Hematopoietic multipotent progenitor cell treated with erythropoietin and hydrocortisone succinate and interleukin-3 and kit ligand, for 8 days (in vitro differentiated cells): ENCODE data around the gene PTPRF.
"Not testable (repeated sequence)": the region's sequence is repeated elsewhere in the genome, so short reads cannot be mapped to it uniquely, and the experiment has no call there.

Experiments used
- DNase-seq: peaks from one replicate; pipeline ENCODE4 v3.0.0-alpha.2; 2015

PTPRF gene

GRCh38 chr1:43638381-43638780, 107.7 kb downstream of the PTPRF start:
- not testable (repeated sequence) for DNase-seq

DNA sequence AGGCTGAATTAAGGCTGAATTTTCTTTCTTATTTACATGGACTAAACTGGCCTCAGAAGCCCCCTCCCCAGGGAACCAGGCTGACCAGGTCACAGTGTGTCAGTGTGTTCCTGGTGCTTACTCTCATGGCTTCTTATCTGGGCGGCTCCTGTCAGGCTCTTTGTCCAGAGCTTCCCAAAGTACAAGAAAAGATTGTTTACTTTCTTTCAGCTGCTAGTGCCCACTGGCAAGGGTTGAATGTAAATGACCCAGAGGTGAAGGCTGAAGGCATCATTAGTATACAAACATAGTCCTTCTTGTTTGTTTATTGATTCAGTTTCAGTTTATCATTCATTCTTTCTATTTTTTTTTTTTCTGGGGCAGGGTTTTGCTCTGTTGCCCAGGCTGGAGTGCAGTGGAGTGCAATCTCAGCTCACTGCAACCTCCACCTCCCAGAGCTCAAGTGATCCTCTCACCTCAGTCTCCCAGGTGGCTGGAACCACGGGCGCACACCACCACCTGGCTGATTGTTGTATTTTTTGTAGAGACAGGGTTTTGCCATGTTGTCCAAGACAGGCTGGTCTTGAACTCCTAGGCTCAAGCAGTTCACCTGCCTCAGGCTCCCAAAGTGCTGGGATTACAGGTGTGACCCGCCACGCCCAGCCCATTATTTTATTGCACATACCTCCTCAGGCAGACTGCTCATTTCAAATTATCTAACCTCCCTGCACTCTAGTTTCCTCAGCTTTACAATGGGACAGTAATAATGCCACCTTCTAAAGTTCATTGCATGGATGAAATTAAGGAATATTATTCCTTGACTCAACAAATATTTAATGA, 109.5 kb downstream of the PTPRF start:
- no peak for DNase-seq

DNA sequence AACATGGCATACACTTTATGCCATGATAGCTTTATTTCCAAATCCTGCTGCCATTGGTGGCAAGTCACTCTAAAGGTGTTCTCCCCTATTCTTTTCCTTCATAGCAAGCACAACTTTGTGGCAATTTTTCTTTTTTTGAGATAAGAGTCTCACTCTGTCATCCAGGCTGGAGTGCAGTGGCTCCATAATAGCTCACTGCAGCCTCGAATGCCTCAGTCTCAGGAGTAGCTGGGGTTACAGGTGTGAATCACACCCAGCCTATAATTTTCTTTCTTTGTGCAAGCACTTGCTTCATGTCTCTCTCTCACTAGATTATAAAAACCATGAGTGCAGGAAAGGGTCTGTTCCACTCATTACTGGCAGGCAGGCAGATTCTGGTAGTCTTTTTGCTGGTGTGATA, 113.9 kb downstream of the PTPRF start:
- no peak for DNase-seq

GRCh38 chr1:43645461-43645860, 114.8 kb downstream of the PTPRF start:
- no peak for DNase-seq

GRCh38 chr1:43647331-43647730, 116.6 kb downstream of the PTPRF start:
- not testable (repeated sequence) for DNase-seq

DNA sequence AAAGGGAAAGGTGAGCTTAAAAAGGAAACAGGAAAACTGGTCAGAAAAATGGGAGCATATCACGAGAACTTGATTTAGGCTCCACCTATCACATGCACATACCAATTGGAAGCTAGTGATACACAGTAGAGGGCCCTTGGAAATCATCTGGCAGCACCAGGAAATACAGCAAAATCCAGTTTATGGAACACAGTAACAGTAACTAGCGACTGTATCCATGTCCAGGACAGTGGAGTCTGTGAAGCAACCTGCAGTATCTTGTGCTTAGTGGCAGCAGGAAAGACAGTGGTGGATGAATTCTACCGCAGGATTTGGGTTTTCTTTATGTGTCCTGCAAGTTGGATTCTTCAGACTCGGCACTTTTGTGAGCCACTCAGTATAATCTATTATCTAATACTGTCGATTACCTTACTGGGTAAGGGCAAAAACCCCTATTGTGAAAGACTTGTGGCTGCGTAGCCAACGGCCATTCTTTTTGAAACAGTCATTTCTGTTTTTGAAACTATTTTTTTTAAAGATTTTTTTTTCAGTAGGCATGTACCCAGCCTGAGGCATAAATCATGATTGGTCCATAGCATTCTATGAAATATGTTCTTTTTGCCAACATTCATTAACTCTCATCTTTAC, 117.7 kb downstream of the PTPRF start:
- DNase-seq = no peak

- DNase-seq = no peak
Observed at GRCh38 chr1:43648876-43649477, 118.3 kb downstream of the PTPRF start.

DNA sequence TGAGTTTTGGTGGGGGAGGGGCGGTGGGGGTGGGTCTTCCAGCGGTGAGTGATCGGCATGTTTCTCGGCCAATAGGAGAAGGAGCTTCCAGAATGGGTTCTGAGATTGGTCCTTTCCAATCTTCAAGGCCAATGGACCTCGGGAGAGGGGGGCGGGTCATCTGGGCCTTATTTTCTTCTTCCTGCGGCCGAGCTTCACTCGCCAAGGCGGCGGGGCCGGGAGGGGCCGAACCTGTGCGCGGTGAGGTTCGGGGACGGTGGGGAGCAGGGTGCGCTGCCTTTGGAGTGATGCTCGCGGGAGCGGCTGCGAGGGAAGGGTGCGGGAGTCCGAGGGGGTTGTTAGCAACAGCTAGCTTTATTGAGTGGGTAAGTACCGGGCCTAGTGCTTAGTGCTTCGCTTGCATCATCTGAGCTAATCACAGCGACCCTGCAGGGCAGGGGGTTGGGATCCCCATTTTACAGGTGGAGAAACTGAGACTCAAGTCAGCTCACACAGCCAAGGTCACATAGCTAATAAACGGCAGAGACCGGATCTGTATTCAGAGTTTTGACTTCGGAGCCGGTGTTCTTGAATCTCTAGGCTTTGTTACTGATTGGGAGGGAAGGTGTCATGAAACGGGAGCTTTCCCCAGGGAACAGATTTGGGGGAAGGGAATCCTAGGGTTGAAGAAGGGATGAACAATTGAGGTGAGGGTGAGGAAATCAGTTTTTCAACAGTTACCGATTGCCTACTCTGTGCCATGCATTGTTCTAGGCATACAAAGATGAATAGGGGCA, 119.8 kb downstream of the PTPRF start:
- peak; percentile 98 for DNase-seq

DNA sequence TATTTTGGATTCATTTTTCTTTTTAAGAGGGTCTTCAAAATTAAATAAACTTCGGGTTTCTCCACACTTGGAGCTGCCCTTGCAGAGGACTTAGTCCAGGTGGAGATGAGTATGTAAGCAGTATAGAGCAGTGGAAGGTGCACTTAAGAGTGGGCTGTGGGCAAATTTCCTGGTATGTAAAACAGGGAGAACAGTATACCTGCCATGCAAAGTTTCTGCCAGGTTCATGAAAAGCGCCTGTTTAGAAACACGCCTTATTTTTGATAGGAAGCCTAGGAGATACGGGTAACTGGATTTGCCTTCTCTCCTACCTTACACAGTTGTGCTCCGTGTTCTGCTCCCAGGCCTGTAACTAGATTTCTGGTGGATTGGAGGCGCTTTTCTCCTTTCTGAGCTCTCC, 120.5 kb downstream of the PTPRF start:
- DNase-seq = no peak

DNA sequence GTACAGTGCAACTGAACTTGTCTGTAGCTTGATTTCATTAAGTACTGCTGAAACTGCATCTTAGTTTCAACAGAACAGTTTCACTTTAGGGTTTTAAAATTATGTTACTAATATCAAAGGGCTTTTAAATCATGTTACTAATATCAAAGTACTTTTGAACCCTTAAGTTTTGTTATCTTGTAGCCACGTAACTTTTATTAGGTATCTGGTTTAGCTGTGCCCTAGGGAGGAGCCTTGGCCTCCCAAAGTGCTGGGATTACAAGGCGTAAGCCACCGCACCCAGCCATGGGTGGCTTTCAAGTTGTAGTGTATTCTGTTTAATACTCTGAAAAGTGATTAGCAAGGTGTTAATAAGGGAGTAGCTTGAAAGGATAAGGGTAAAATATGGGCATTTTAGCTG, 121.2 kb downstream of the PTPRF start:
- peak; percentile 10 for DNase-seq

DNA sequence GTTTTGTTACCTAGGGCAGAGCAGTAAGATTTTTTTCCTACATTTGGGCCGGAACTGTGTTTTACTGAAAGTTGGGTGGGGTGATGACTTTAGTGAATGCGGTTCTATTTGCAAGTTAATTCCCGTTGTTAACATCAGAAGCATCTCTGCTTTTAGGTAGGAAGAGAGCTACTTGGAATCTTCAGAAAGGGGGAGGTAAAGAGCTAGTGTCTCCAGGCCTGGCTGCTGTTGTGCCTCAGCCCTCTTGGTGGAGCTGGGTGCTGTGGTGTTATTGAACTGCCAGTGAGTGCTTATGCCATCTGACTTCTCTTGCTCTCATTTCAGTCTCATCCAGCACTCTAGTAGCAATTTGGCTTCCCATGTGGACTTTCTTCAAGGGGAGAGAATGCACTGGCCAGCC, 122.7 kb downstream of the PTPRF start:
- peak; percentile 76 for DNase-seq

- DNase-seq = peak; percentile 68
Observed at GRCh38 chr1:43653893-43654292, 123.2 kb downstream of the PTPRF start.

GRCh38 chr1:43655953-43656352, 125.3 kb downstream of the PTPRF start:
- no peak for DNase-seq

DNA sequence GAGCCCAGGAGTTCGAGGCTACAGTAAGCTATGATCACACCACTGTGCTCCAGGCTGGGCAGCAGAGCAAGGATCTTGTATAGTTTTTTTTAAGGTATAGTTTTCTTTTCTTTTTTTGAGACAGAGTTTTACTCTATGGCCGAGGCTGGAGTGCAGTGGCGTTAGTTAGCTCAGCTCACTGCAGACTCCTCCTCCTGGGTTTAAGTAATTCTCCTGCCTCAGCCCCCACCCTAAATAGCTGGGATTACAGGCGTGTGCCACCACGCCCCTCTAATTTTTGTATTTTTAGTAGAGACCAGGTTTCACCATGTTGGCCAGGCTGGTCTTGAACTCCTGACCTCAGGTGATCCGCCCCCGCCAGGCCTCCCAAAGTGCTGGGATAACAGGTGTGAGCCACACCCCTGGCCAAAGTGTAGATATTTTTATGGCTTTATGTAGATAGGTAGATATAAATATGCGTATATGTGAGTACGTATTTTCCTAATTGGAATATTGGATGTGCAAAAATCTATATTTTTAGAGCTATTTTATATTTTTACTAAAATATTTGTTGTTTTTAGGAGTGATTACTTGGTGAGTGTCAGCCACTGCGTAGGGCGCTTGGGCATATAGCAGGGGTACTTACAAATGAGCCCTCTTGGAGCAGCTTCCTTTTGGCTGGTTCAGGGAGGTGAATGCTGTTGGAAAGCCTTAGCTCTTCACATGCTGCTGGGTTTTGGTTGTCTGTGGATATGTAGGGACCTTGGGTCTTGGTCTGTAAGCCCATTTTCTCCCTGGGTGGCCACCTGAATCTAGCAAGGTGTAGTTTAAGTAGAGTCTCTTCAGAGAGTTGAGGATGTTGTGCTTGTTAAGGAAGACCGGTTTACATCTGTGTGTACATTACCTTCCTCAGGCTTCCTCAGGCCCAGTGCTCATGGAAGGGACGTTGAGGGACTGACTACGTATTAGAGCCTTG, 128.8 kb downstream of the PTPRF start:
- DNase-seq = no peak

- no peak for DNase-seq
Observed at GRCh38 chr1:43660355-43660754, 129.7 kb downstream of the PTPRF start.

DNA sequence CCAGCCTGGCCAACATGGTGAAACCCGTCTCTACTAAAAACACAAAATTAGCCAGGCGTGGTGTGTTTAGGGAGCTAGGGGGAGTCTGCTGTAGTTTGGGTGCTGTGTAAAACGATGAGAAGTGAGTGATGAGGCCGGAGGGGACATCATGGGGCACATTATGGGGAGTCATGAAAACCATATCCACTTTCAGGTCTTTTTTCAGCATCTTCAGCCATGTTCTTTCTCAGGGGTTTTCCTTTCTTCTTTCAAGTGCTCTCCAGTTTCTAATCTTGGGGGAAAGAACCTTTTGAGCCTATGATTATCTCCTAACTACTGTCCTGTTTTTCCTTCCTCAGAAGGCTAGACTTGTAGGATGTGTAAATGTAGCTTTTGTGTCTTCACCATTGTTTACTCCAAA, 133.7 kb downstream of the PTPRF start:
- no peak for DNase-seq

GRCh38 chr1:43666608-43667007, 135.9 kb downstream of the PTPRF start:
- DNase-seq = no peak

GRCh38 chr1:43668956-43669355, 138.3 kb downstream of the PTPRF start:
- DNase-seq = no peak

- DNase-seq = no peak
Observed at GRCh38 chr1:43669878-43670277, 139.2 kb downstream of the PTPRF start.

DNA sequence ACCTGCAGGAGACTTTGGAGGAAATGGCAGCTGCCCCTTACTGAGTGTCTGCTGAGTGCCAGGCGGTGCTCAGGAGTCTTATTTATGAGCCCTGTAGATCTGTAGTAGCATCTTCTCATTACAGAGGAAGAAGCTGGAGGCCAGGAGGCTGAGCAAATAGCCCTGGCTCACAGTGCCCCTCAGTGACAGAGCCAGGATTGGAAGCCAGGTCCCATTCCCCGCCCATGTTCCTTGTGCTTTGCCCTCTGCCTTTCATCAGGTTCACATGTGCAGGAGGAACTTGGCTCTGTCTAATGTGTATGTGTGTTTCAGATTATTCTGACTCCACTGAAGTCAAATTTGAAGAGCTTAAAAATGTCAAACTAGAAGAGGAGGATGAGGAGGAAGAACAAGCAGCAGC, 140.5 kb downstream of the PTPRF start:
- DNase-seq = no peak

DNA sequence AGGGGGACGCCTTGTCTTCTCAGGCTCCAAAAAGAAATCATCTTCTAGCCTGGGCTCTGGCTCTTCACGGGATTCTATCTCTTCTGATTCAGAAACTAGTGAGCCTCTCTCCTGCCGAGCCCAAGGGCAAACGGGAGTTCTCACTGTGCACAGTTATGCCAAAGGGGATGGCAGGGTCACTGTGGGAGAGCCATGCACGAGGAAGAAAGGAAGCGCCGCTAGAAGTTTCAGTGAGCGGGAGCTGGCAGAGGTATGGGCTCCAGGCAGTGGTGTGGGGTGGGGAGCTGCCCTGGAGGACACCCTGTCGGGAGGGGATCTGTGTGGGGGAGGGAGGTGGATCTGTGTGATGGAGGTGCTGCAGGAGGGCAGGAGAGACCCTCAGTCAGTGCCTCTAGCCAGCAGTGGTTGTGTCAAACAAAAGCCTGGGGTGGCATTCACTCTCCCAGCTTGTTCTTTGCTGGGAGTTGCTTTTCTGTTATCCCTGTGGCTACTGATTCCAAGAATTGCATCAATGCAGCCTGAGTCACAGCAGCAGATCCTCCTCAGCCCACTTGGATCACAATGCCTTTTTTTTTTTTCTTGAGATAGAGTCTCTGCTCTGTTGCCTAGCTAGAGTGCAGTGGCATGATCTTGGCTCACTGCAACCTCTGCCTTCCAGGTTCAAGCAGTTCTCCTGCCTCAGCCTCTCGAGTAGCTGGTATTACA, 141.1 kb downstream of the PTPRF start:
- no peak for DNase-seq

DNA sequence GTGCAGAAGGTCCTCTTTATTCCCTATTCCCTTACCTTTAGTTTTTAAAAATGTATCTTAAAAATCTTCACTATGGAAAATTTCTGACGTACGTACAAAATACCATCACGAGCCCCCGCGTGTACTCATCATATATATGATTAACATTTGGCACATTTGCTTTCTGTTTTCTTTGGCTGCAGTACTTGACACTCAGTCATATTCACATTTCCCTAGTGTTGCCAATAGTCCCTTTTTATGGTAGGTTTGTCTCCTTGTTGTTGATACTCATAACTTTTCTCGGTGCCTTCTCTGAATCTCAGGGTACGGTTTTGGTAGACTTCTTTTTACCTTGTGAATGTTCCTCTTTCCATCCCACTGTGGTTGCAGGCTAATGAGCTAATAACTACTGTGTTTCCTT, 142.6 kb downstream of the PTPRF start:
- DNase-seq = no peak
